Fibroblast of lung (primary cell): ENCODE results near the gene CNTNAP5. TPM values are rescaled to one million over a fixed set of nuclear protein-coding genes. Genes with fewer than 3 reads are reported as not detected.

ENCODE experiments used
- DNase-seq, 2 donors: peaks; one replicate each; pipeline versions ENCODE4 v3.0.0 to v3.0.0-alpha.2; 2010; ENCODE audit warnings: low read depth in 2 of 2
- H2AFZ ChIP-seq: 2 replicates; pipeline ENCODE4 v1.5.1; 2012; ENCODE audit warnings: low read length, control low read depth, inconsistent platforms
- H3K27ac ChIP-seq: 2 replicates; pipeline ENCODE4 v1.5.1; 2011; ENCODE audit warnings: low read length, control low read depth; ENCODE audit not compliant: insufficient read depth
- H3K27me3 ChIP-seq: 2 replicates; pipeline ENCODE4 v1.5.1; 2011; ENCODE audit warnings: mild to moderate bottlenecking, low read length; ENCODE audit not compliant: control insufficient read depth, insufficient read depth
- H3K36me3 ChIP-seq: 2 replicates; pipeline ENCODE4 v1.5.1; 2011; ENCODE audit warnings: low read length; ENCODE audit not compliant: control insufficient read depth, insufficient read depth
- H3K4me1 ChIP-seq: 2 replicates; pipeline ENCODE4 v1.5.1; 2011; ENCODE audit warnings: low read length; ENCODE audit not compliant: control insufficient read depth, insufficient read depth; ENCODE audit errors: extremely low read depth
- H3K4me2 ChIP-seq: 2 replicates; pipeline ENCODE4 v1.5.1; 2011; ENCODE audit warnings: low read length, control low read depth; ENCODE audit not compliant: insufficient read depth; ENCODE audit errors: extremely low read depth
- H3K4me3 ChIP-seq, 4 experiments: fragments of 200-600 bp in 1 of 4; sonication (generic) in 1 of 4; replicated peaks in 1 of 4; 2 replicates each; pipeline ENCODE4 v1.5.1; 2011 to 2016; ENCODE audit warnings: low read length in 4 of 4, low read depth in 3 of 4, mild to moderate bottlenecking in 3 of 4, control low read depth in 2 of 4, inconsistent platforms in 1 of 4, mixed read lengths in 1 of 4; ENCODE audit not compliant: insufficient read depth in 1 of 4; ENCODE audit errors: control extremely low read depth in 1 of 4
- H3K79me2 ChIP-seq: 2 replicates; pipeline ENCODE4 v1.5.1; 2012; ENCODE audit warnings: mild to moderate bottlenecking, low read length, inconsistent platforms; ENCODE audit not compliant: control insufficient read depth, insufficient read depth
- H3K9ac ChIP-seq: 2 replicates; pipeline ENCODE4 v1.5.1; 2011; ENCODE audit warnings: mild to moderate bottlenecking, low read length, control low read depth; ENCODE audit not compliant: insufficient read depth
- H3K9me3 ChIP-seq: 2 replicates; pipeline ENCODE4 v1.5.1; 2012; ENCODE audit warnings: low read depth, low read length; ENCODE audit not compliant: control insufficient read depth, insufficient read depth
- H4K20me1 ChIP-seq: 2 replicates; pipeline ENCODE4 v1.5.1; 2011; ENCODE audit warnings: low read length; ENCODE audit not compliant: control insufficient read depth, insufficient read depth; ENCODE audit errors: extremely low read depth
- EZH2 ChIP-seq: IDR thresholded peaks from 2 replicates; pipeline ENCODE4 v1.5.1; 2012; ENCODE audit warnings: low read length, control low read depth, mild to moderate bottlenecking; ENCODE audit errors: missing control alignments
- polyA plus RNA-seq, 2 donors: library from polyadenylated mRNA; depleted of rRNA in 1 of 2; stranded (reverse) in 1 of 2; unstranded in 1 of 2; fragments of >200 nt; gene quantifications; 2 replicates each; pipeline ENCODE4 v1.2.1, GENCODE V29; 2011 to 2012; ENCODE audit warnings: missing spikeins in 1 of 2
- total RNA-seq: library from RNA; depleted of rRNA; stranded (reverse); fragments of >200 nt; gene quantifications from 2 replicates; pipeline ENCODE4 v1.2.1, GENCODE V29; 2014
- TF ChIP-seq, protein P1 (sequence below), 2 donors: IDR thresholded peaks in 1 of 2; conservative IDR thresholded peaks in 1 of 2; 1 replicate in 1 of 2; 2 replicates in 1 of 2; pipeline ENCODE4 v1.5.1; 2011 to 2012; ENCODE audit warnings: low read length in 2 of 2, control low read depth in 1 of 2, inconsistent platforms in 1 of 2, low read depth in 1 of 2, mild to moderate bottlenecking in 1 of 2

The CNTNAP5 gene
- total and polyA plus RNA-seq, 2 donors (not counting 1 experiment from before 2014, with no cell fraction given), result not detected

DNA sequence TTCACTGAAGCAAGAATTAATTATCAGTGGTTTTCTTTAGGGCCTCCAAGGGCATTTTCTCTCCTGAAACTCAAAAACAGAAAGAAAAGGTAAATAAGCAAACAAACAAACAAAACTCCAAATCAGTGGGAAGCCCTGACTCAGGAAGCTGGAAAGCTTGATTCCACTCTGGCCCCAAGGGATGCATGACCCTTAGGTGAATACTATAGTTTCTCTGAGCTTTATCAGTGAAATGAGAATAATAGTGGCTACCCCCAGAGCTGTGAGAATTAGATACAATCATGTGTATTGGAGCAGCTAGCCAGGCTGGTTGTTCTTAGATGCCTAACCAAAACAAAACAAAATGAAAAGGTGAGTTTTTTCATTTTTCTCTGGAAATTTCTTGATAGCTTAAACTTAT lies 585.1 kb downstream of the CNTNAP5 start:
- no peak overlapping the region for H2AFZ ChIP-seq
- no peak overlapping the region for H3K4me2 ChIP-seq
- H3K9me3 ChIP-seq, result no peaks in the 10 kb centered on the region
- no peak overlapping the region for H3K27ac ChIP-seq
- no peaks in the 10 kb centered on the region for H3K36me3 ChIP-seq
- no peaks in the 10 kb centered on the region for H4K20me1 ChIP-seq
- H3K4me3 ChIP-seq, result no peak overlapping the region
- no peaks in the 10 kb centered on the region for H3K27me3 ChIP-seq
- no peaks in the 10 kb centered on the region for H3K79me2 ChIP-seq
- TF ChIP-seq, protein P1, sequence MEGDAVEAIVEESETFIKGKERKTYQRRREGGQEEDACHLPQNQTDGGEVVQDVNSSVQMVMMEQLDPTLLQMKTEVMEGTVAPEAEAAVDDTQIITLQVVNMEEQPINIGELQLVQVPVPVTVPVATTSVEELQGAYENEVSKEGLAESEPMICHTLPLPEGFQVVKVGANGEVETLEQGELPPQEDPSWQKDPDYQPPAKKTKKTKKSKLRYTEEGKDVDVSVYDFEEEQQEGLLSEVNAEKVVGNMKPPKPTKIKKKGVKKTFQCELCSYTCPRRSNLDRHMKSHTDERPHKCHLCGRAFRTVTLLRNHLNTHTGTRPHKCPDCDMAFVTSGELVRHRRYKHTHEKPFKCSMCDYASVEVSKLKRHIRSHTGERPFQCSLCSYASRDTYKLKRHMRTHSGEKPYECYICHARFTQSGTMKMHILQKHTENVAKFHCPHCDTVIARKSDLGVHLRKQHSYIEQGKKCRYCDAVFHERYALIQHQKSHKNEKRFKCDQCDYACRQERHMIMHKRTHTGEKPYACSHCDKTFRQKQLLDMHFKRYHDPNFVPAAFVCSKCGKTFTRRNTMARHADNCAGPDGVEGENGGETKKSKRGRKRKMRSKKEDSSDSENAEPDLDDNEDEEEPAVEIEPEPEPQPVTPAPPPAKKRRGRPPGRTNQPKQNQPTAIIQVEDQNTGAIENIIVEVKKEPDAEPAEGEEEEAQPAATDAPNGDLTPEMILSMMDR (conservative IDR thresholded peaks at IDR 0.05 in 1 of 2, IDR thresholded peaks at IDR 0.05 in 1 of 2; ENCODE audit: low read depth in 1 of 2, low read length in 2 of 2), result no peak
- TF ChIP-seq EZH2, result no peak
- no peak overlapping the region for H3K9ac ChIP-seq
- DNase-seq, result no peak
- no peaks in the 10 kb centered on the region for H3K4me1 ChIP-seq

GRCh38 chr2:124610866-124611265 lies 585.8 kb downstream of the CNTNAP5 start:
- Histone ChIP-seq H3K9ac (no peak overlapping the region), H3K9me3 (no peaks in the 10 kb centered on the region), H2AFZ (no peak overlapping the region), H4K20me1 (no peaks in the 10 kb centered on the region), H3K27me3 (no peaks in the 10 kb centered on the region), H3K36me3 (no peaks in the 10 kb centered on the region), H3K4me1 (no peaks in the 10 kb centered on the region), H3K4me2 (no peak overlapping the region), H3K79me2 (no peaks in the 10 kb centered on the region), H3K27ac (no peak overlapping the region), H3K4me3 (no peak overlapping the region)
- DNase-seq, result no peak
- TF ChIP-seq, protein P1 (conservative IDR thresholded peaks at IDR 0.05 in 1 of 2, IDR thresholded peaks at IDR 0.05 in 1 of 2; ENCODE audit: low read depth in 1 of 2, low read length in 2 of 2), result no peak
- no peak for TF ChIP-seq EZH2

GRCh38 chr2:124623560-124623959 lies 598.5 kb downstream of the CNTNAP5 start:
- no peaks in the 10 kb centered on the region for H3K27me3 ChIP-seq
- no peaks in the 10 kb centered on the region for H3K9me3 ChIP-seq
- TF ChIP-seq, protein P1 (conservative IDR thresholded peaks at IDR 0.05 in 1 of 2, IDR thresholded peaks at IDR 0.05 in 1 of 2; ENCODE audit: low read depth in 1 of 2, low read length in 2 of 2), result no peak
- TF ChIP-seq EZH2, result no peak
- no peak for DNase-seq
- H3K79me2 ChIP-seq, result no peaks in the 10 kb centered on the region
- no peak overlapping the region for H3K4me3 ChIP-seq
- no peaks in the 10 kb centered on the region for H3K36me3 ChIP-seq
- H3K4me2 ChIP-seq, result no peak overlapping the region
- no peaks in the 10 kb centered on the region for H4K20me1 ChIP-seq
- no peak overlapping the region for H3K9ac ChIP-seq
- H3K27ac ChIP-seq, result no peak overlapping the region
- H3K4me1 ChIP-seq, result no peaks in the 10 kb centered on the region
- H2AFZ ChIP-seq, result no peak overlapping the region
